Mucosa of descending colon (tissue), 3 donors: ENCODE measurements around the gene TBL1X. TPM values are rescaled to one million over a fixed set of nuclear protein-coding genes. Genes with fewer than 3 reads are reported as not detected.

Experiments used
- ATAC-seq: fragments of 200-7000 bp; cut with Tn5 transposase; one replicate; pipeline ENCODE4 v1.9.1; 2020; ENCODE audit warnings: mild to moderate bottlenecking, moderate library complexity
- DNase-seq, 3 donors: peaks; one replicate each; pipeline ENCODE4 v3.0.0-alpha.2; 2020
- H3K36me3 ChIP-seq: fragments of 200-600 bp; one replicate; pipeline ENCODE4 v1.8.0; 2021; ENCODE audit warnings: low read depth, mild to moderate bottlenecking
- H3K4me1 ChIP-seq: fragments of 200-600 bp; one replicate; pipeline ENCODE4 v1.8.0; 2021; ENCODE audit warnings: low read depth, mild to moderate bottlenecking
- H3K4me3 ChIP-seq: fragments of 200-600 bp; one replicate; pipeline ENCODE4 v1.8.0; 2021; ENCODE audit warnings: mild to moderate bottlenecking
- H3K9me3 ChIP-seq: fragments of 200-600 bp; one replicate; pipeline ENCODE4 v1.8.0; 2021; ENCODE audit warnings: mild to moderate bottlenecking
- CTCF ChIP-seq: fragments of 200-600 bp; IDR thresholded peaks from one replicate; pipeline ENCODE4 v1.8.0; 2022; ENCODE audit warnings: antibody characterized with exemption, mild to moderate bottlenecking
- intact Hi-C, 2 donors: fragments of 100-400 bp; cut with DNase I in 1 of 2; cut with micrococcal nuclease in 1 of 2; formaldehyde crosslinking; loops; one replicate each; pipeline versions ENCODE4 v1.11.0 to v1.11.1; 2022; cut with DNase I, micrococcal nuclease
- total RNA-seq, 3 donors: library from RNA; stranded (reverse); fragmentation: NEBNext Ultra II Directional in 2 of 3; extraction: Animal tissue kit (Norgen Biotek cat#: 25700) in 2 of 3; gene quantifications; one replicate each; pipeline versions ENCODE4 v1.2.1 to v1.2.4, GENCODE V29; 2021 to 2023
- donor health status: DM: no; HTN: no; CAD: no; lungs with moderate emphysema.
- donor health status: DM: no; HTN: no; CAD: no.
- donor health status: DM: no; HTN: yes; CAD: no.

Gene TBL1X
- total RNA-seq, 3 donors from 2014 or later, result 12.1 to 26.6 (median 16.3) TPM

GRCh38 chrX:9627922-9628321, 163.1 kb downstream of the TBL1X start:
- H3K36me3 ChIP-seq, result no peaks in the 10 kb centered on the region
- no peak for DNase-seq
- no peak for ATAC-seq
- intact Hi-C loops, result no loop called here
- no peak overlapping the region for H3K4me3 ChIP-seq
- no peaks in the 10 kb centered on the region for H3K9me3 ChIP-seq
- TF ChIP-seq CTCF, result no peak
- peaks cover 4% of the 10 kb centered on the region for H3K4me1 ChIP-seq

- Histone ChIP-seq H3K4me1 (peaks cover 4% of the 10 kb centered on the region), H3K4me3 (no peak overlapping the region), H3K36me3 (no peaks in the 10 kb centered on the region), H3K9me3 (no peaks in the 10 kb centered on the region)
- intact Hi-C loops, result no loop called here
- DNase-seq (peak in 1 of 3 donors; percentile 63), ATAC-seq (peak; percentile 95)
- TF ChIP-seq CTCF, result no peak
These were observed 164.1 kb downstream of the TBL1X start for GRCh38 chrX:9628779-9629493.

- Histone ChIP-seq H3K4me1 (no peaks in the 10 kb centered on the region), H3K36me3 (no peaks in the 10 kb centered on the region), H3K4me3 (no peak overlapping the region), H3K9me3 (no peaks in the 10 kb centered on the region)
- intact Hi-C loops, result no loop called here
- DNase-seq (no peak), ATAC-seq (no peak)
- TF ChIP-seq CTCF, result no peak
These were observed 169.7 kb downstream of the TBL1X start for GRCh38 chrX:9634551-9634950.

- DNase-seq, result no peak
- intact Hi-C loops, result no loop called here
- H3K4me3 ChIP-seq, result no peak overlapping the region
- H3K4me1 ChIP-seq, result no peaks in the 10 kb centered on the region
- TF ChIP-seq CTCF, result no peak
- H3K36me3 ChIP-seq, result no peaks in the 10 kb centered on the region
- H3K9me3 ChIP-seq, result no peaks in the 10 kb centered on the region
- ATAC-seq, result no peak
These were observed 170.5 kb downstream of the TBL1X start for GRCh38 chrX:9635368-9635767.

GRCh38 chrX:9635803-9636202, 170.9 kb downstream of the TBL1X start:
- no peak for TF ChIP-seq CTCF
- ATAC-seq (no peak), DNase-seq (no peak)
- Histone ChIP-seq H3K4me3 (no peak overlapping the region), H3K36me3 (no peaks in the 10 kb centered on the region), H3K9me3 (no peaks in the 10 kb centered on the region), H3K4me1 (no peaks in the 10 kb centered on the region)
- intact Hi-C loops, result no loop called here

GRCh38 chrX:9638871-9639270, 174.0 kb downstream of the TBL1X start:
- ATAC-seq, result no peak
- H3K4me3 ChIP-seq, result no peak overlapping the region
- H3K4me1 ChIP-seq, result no peaks in the 10 kb centered on the region
- no peaks in the 10 kb centered on the region for H3K9me3 ChIP-seq
- DNase-seq, result no peak
- no peak for TF ChIP-seq CTCF
- H3K36me3 ChIP-seq, result no peaks in the 10 kb centered on the region
- intact Hi-C loops, result no loop called here
